Measurements from ENCODE around the gene GCK.

The GCK gene

GRCh38 chr7:44189286-44189992 lies at the start of gene GCK:
Gene GCK, minus strand, starts transcription at chr7:44189439. Its CDS starts 486 bp downstream, at chr7:44188953.
- Histone ChIP-seq H3K4me1 (ENCODE audit: control insufficient read depth, insufficient read depth, low read length) (peaks cover 11% of the 10 kb centered on the region; the same call in 1 of the 2 replicates), H3K9ac (ENCODE audit: low read length) (no peak within 1 kb of the TSS), H3K9me3 (ENCODE audit: control insufficient read depth, insufficient read depth, low read depth, low read length) (no peaks in the 10 kb centered on the region), H3K4me3 (ENCODE audit: low read depth, low read length) (no peak within 1 kb of the TSS), H3K27me3 (ENCODE audit: control insufficient read depth, insufficient read depth, low read length) (no peaks in the 10 kb centered on the region), H3K36me3 (ENCODE audit: control insufficient read depth, insufficient read depth, low read length) (no peaks in the 10 kb centered on the region), H3K27ac (ENCODE audit: low read depth, low read length) (no peak within 1 kb of the TSS)

DNA sequence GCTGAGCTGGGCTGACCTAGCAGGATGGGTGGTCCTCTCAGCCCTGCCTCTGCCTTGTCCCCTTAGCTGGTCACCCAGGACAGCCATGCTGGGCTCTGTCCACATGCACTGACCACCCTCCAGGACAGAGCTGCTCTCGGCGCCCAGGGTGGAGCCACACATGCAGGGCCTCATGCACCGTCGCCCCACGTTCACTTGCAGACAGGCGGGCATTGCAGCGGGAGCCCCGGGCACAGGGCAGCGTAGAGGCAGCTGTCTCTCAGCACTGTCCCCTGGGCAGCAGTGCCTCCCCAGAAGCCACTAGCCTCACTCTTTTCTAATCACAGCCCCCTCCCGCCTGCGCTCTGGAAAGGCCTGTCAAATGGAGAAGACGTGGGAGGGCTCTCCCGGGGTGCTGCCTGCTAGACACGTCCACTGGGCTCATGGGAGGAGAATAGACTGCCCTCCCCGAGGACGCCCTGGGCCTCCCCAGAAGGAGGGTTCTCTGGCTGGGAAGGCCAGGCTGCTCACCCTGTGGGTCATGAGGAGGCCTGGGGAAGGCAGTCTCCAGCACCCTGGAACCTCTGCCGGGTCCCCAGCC lies 49.0 kb upstream of the GCK start:
- Histone ChIP-seq H3K27me3 (ENCODE audit: control insufficient read depth, insufficient read depth, low read length) (no peaks in the 10 kb centered on the region), H3K4me3 (ENCODE audit: low read depth, low read length) (no peak overlapping the region), H3K36me3 (ENCODE audit: control insufficient read depth, insufficient read depth, low read length) (no peaks in the 10 kb centered on the region), H3K27ac (ENCODE audit: low read depth, low read length) (no peak overlapping the region), H3K4me1 (ENCODE audit: control insufficient read depth, insufficient read depth, low read length) (peaks cover 13% of the 10 kb centered on the region; the same call in 1 of the 2 replicates), H3K9ac (ENCODE audit: low read length) (no peak overlapping the region), H3K9me3 (ENCODE audit: control insufficient read depth, insufficient read depth, low read depth, low read length) (no peaks in the 10 kb centered on the region)

GRCh38 chr7:44237696-44238095 lies 48.5 kb upstream of the GCK start:
- H3K27me3 ChIP-seq (ENCODE audit: control insufficient read depth, insufficient read depth, low read length) = no peaks in the 10 kb centered on the region
- H3K4me1 ChIP-seq (ENCODE audit: control insufficient read depth, insufficient read depth, low read length) = peaks cover 13% of the 10 kb centered on the region; the same call in 1 of the 2 replicates
- H3K27ac ChIP-seq (ENCODE audit: low read depth, low read length) = no peak overlapping the region
- H3K9ac ChIP-seq (ENCODE audit: low read length) = no peak overlapping the region
- H3K9me3 ChIP-seq (ENCODE audit: control insufficient read depth, insufficient read depth, low read depth, low read length) = no peaks in the 10 kb centered on the region
- H3K36me3 ChIP-seq (ENCODE audit: control insufficient read depth, insufficient read depth, low read length) = no peaks in the 10 kb centered on the region
- H3K4me3 ChIP-seq (ENCODE audit: low read depth, low read length) = no peak overlapping the region

GRCh38 chr7:44236333-44236728 lies 47.1 kb upstream of the GCK start:
- Histone ChIP-seq H3K4me3 (ENCODE audit: low read depth, low read length) (no peak overlapping the region), H3K36me3 (ENCODE audit: control insufficient read depth, insufficient read depth, low read length) (no peaks in the 10 kb centered on the region), H3K4me1 (ENCODE audit: control insufficient read depth, insufficient read depth, low read length) (peaks cover 13% of the 10 kb centered on the region; the same call in 1 of the 2 replicates), H3K27me3 (ENCODE audit: control insufficient read depth, insufficient read depth, low read length) (no peaks in the 10 kb centered on the region), H3K9ac (ENCODE audit: low read length) (no peak overlapping the region), H3K9me3 (ENCODE audit: control insufficient read depth, insufficient read depth, low read depth, low read length) (no peaks in the 10 kb centered on the region), H3K27ac (ENCODE audit: low read depth, low read length) (no peak overlapping the region)

DNA sequence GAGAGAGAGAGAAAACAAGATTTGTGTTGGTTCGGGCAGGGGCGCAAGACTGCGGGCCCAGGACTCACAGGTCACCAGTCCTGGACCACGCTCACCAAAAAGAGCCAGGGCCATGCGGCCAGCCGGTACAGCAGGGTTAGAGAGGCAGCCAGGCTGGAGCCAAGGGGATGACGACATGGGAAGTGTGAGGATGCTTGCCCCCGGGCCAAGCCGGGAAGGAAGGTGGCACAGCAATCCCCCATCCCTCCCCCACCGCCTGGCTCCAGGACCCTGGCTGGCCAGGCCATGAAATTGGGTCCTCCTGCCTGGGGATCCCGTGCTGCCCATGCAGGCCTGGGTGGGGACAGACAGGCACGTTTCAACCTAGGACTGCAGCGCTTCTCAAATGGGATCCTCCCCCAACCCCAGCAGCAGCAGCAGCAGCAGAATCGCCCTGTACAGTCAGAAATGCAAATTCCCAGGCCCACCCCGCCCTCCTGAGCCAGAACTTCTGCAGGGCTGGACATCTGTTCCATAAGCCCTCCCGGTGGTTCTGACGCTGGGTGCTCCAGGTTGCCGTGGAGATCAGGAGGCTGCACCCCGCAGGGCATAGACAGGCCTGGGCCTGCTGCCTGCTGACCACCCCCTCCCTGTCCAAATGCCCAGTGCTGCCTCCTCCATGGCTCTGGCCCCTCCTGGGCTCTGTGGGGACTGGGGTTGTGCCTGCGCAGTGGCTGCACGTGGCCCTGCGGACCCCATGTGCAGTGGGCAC lies 46.5 kb upstream of the GCK start:
- peaks cover 9% of the 10 kb centered on the region; the same call in 1 of the 2 replicates for H3K4me1 ChIP-seq (ENCODE audit: control insufficient read depth, insufficient read depth, low read length)
- no peaks in the 10 kb centered on the region for H3K27me3 ChIP-seq (ENCODE audit: control insufficient read depth, insufficient read depth, low read length)
- no peaks in the 10 kb centered on the region for H3K9me3 ChIP-seq (ENCODE audit: control insufficient read depth, insufficient read depth, low read depth, low read length)
- H3K9ac ChIP-seq (ENCODE audit: low read length) = no peak overlapping the region
- H3K4me3 ChIP-seq (ENCODE audit: low read depth, low read length) = no peak overlapping the region
- no peaks in the 10 kb centered on the region for H3K36me3 ChIP-seq (ENCODE audit: control insufficient read depth, insufficient read depth, low read length)
- H3K27ac ChIP-seq (ENCODE audit: low read depth, low read length) = no peak overlapping the region

DNA sequence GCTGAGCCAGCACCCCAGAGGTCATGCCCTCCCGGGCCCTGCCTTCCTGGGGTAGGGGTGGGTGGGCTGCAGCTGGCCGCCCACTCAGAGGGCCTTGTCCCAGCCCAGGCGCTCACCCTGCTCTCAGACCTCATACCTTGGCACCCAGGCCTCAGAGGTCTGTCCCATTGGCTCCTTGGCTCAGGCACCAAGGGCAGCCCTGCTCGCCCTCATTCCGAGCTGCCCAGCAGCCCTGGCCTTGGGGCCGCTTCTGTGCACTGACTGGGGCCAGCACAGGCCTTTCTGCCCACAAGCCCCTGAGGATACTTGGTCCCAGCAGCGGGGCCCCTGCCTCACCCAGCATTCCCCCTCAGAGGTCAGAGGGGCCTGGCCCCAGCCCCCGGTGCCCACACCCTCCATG lies 45.8 kb upstream of the GCK start:
- no peaks in the 10 kb centered on the region for H3K27me3 ChIP-seq (ENCODE audit: control insufficient read depth, insufficient read depth, low read length)
- H3K4me1 ChIP-seq (ENCODE audit: control insufficient read depth, insufficient read depth, low read length) = peaks cover 8% of the 10 kb centered on the region; the same call in 1 of the 2 replicates
- no peak overlapping the region for H3K9ac ChIP-seq (ENCODE audit: low read length)
- no peak overlapping the region for H3K27ac ChIP-seq (ENCODE audit: low read depth, low read length)
- no peaks in the 10 kb centered on the region for H3K9me3 ChIP-seq (ENCODE audit: control insufficient read depth, insufficient read depth, low read depth, low read length)
- H3K4me3 ChIP-seq (ENCODE audit: low read depth, low read length) = no peak overlapping the region
- H3K36me3 ChIP-seq (ENCODE audit: control insufficient read depth, insufficient read depth, low read length) = no peaks in the 10 kb centered on the region

DNA sequence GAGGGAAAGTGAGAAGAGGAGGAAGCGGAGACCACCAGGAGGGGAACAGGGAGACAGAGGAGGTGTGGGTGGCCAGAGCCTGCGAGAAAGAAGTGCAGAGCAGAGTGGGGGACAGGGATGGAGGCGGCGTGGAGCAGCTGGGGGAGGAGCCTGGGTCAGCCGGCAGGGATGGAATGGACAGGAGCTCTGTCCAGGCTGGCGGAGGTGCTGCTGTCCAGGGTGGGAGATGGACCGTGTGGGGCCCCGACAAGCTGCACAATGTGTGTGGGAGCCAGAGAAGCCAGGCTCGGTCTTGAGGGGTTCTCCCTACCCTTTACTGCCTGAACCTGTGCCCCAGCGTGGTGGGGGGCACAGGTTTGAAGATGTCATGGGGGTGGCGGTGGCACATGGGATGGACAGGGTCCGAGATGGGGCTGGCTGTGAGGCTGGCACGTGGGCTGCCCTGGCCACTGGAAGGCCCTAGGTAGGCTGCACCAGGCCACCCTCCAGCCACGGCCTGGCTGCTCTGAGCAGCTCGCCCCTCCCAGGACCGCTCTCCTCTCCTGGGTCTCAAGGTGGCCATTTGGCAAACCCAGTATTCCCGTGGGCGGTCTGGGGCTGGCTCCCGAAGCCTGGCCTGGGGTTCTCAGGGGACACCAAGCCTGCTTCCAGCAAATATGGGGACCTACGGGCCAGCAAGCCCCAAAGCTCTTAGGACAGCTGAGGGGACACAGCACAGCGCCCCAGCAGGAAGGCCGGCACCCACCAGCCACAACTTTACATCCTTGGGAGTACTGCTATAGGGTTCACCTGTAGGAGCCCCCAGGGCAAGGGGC lies 43.9 kb upstream of the GCK start:
- no peaks in the 10 kb centered on the region for H3K27me3 ChIP-seq (ENCODE audit: control insufficient read depth, insufficient read depth, low read length)
- H3K9ac ChIP-seq (ENCODE audit: low read length) = no peak overlapping the region
- H3K9me3 ChIP-seq (ENCODE audit: control insufficient read depth, insufficient read depth, low read depth, low read length) = no peaks in the 10 kb centered on the region
- H3K27ac ChIP-seq (ENCODE audit: low read depth, low read length) = no peak overlapping the region
- H3K4me1 ChIP-seq (ENCODE audit: control insufficient read depth, insufficient read depth, low read length) = peaks cover 8% of the 10 kb centered on the region; the same call in 1 of the 2 replicates
- no peak overlapping the region for H3K4me3 ChIP-seq (ENCODE audit: low read depth, low read length)
- H3K36me3 ChIP-seq (ENCODE audit: control insufficient read depth, insufficient read depth, low read length) = no peaks in the 10 kb centered on the region

DNA sequence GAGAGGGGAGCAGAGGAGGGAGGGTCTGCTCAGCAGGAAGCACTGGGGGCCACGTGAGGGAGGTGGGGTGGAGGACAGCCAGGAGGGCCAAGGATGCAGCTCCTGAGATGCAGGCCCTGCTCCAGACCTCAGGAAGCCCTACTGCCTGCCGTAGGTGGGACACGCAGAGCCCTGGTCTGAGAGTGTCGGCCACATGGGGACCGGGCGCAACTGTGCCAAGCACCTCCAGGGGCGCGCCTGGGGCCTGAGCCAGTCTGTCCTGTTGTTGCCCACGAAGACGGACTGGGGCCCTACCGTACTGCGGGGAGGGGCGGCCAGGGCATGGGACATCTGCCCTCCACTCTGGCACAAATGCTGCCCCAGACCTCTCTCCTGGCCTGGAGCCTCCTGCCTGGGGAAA lies 43.2 kb upstream of the GCK start:
- Histone ChIP-seq H3K4me1 (ENCODE audit: control insufficient read depth, insufficient read depth, low read length) (peaks cover 8% of the 10 kb centered on the region; the same call in 1 of the 2 replicates), H3K27ac (ENCODE audit: low read depth, low read length) (no peak overlapping the region), H3K4me3 (ENCODE audit: low read depth, low read length) (no peak overlapping the region), H3K36me3 (ENCODE audit: control insufficient read depth, insufficient read depth, low read length) (no peaks in the 10 kb centered on the region), H3K27me3 (ENCODE audit: control insufficient read depth, insufficient read depth, low read length) (no peaks in the 10 kb centered on the region), H3K9me3 (ENCODE audit: control insufficient read depth, insufficient read depth, low read depth, low read length) (no peaks in the 10 kb centered on the region), H3K9ac (ENCODE audit: low read length) (no peak overlapping the region)

DNA sequence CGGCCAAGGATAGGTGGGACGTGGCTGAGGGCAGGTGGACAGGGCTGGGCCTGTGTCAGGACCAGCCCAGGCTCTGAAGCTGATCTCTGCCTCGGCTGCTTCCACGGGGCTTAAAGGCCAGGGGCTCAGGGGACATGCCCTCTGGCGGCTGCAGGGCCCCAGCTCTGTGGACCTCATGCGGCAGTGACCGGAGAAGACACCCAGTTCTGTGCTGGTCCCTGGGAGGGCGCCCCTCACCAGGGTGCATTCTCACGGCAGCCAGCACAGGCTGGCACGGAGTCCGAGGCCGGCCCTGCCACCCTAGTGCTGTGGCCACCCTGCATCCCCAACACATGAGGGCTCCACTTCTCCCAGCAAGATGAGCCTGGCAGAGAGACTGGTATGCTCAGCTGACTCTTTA lies 41.8 kb upstream of the GCK start:
- no peaks in the 10 kb centered on the region for H3K27me3 ChIP-seq (ENCODE audit: control insufficient read depth, insufficient read depth, low read length)
- H3K4me3 ChIP-seq (ENCODE audit: low read depth, low read length) = no peak overlapping the region
- H3K9ac ChIP-seq (ENCODE audit: low read length) = no peak overlapping the region
- H3K4me1 ChIP-seq (ENCODE audit: control insufficient read depth, insufficient read depth, low read length) = peaks cover under 1% of the 10 kb centered on the region; the same call in 1 of the 2 replicates
- no peaks in the 10 kb centered on the region for H3K9me3 ChIP-seq (ENCODE audit: control insufficient read depth, insufficient read depth, low read depth, low read length)
- H3K27ac ChIP-seq (ENCODE audit: low read depth, low read length) = no peak overlapping the region
- no peaks in the 10 kb centered on the region for H3K36me3 ChIP-seq (ENCODE audit: control insufficient read depth, insufficient read depth, low read length)

GRCh38 chr7:44230286-44230685 lies 41.0 kb upstream of the GCK start:
- H3K27ac ChIP-seq (ENCODE audit: low read depth, low read length) = no peak overlapping the region

More at GRCh38 chr7:44230286-44230685, 41.0 kb upstream of the GCK start:
- Histone ChIP-seq H3K36me3 (ENCODE audit: control insufficient read depth, insufficient read depth, low read length) (no peaks in the 10 kb centered on the region), H3K4me1 (ENCODE audit: control insufficient read depth, insufficient read depth, low read length) (no peaks in the 10 kb centered on the region), H3K9ac (ENCODE audit: low read length) (no peak overlapping the region), H3K4me3 (ENCODE audit: low read depth, low read length) (no peak overlapping the region), H3K27me3 (ENCODE audit: control insufficient read depth, insufficient read depth, low read length) (no peaks in the 10 kb centered on the region), H3K9me3 (ENCODE audit: control insufficient read depth, insufficient read depth, low read depth, low read length) (no peaks in the 10 kb centered on the region)

All from HUES6 (cell line).